ENCODE measurements around the gene TRIM22.

- TF ChIP-seq ESRRA (IDR thresholded peaks at IDR 0.05; ENCODE audit: borderline replicate concordance, low read depth) = no peak
- no peak for TF ChIP-seq ZC3H4 (CRISPR knock-in tag; IDR thresholded peaks at IDR 0.05; ENCODE audit: borderline replicate concordance)
- no peak for TF ChIP-seq REST (IDR thresholded peaks at IDR 0.05; ENCODE audit: borderline replicate concordance)
- TF ChIP-seq REST (CRISPR knock-in tag; IDR thresholded peaks at IDR 0.05; ENCODE audit: low read depth) = no peak
- TF ChIP-seq, protein P1, sequence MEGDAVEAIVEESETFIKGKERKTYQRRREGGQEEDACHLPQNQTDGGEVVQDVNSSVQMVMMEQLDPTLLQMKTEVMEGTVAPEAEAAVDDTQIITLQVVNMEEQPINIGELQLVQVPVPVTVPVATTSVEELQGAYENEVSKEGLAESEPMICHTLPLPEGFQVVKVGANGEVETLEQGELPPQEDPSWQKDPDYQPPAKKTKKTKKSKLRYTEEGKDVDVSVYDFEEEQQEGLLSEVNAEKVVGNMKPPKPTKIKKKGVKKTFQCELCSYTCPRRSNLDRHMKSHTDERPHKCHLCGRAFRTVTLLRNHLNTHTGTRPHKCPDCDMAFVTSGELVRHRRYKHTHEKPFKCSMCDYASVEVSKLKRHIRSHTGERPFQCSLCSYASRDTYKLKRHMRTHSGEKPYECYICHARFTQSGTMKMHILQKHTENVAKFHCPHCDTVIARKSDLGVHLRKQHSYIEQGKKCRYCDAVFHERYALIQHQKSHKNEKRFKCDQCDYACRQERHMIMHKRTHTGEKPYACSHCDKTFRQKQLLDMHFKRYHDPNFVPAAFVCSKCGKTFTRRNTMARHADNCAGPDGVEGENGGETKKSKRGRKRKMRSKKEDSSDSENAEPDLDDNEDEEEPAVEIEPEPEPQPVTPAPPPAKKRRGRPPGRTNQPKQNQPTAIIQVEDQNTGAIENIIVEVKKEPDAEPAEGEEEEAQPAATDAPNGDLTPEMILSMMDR (IDR thresholded peaks at IDR 0.05 in 2 of 3, conservative IDR thresholded peaks at IDR 0.05 in 1 of 3; ENCODE audit: insufficient read depth in 2 of 3, low read depth in 1 of 3, low read length in 3 of 3) = no peak
- TF ChIP-seq TEAD4 (IDR thresholded peaks at IDR 0.05; ENCODE audit: low read length) = no peak
- TF ChIP-seq TEAD4 (CRISPR knock-in tag; IDR thresholded peaks at IDR 0.05; ENCODE audit: borderline replicate concordance) = no peak
- no peak for TF ChIP-seq NR3C1 (CRISPR knock-in tag; IDR thresholded peaks at IDR 0.05)
- TF ChIP-seq BCLAF1 (IDR thresholded peaks at IDR 0.05; ENCODE audit: borderline replicate concordance in 1 of 2, control insufficient read depth in 1 of 2, low read depth in 2 of 2, low read length in 1 of 2) = no peak
- TF ChIP-seq EZH2 (IDR thresholded peaks at IDR 0.05; ENCODE audit: borderline replicate concordance, low read depth, low read length) = no peak
- TF ChIP-seq BACH1 (tag; IDR thresholded peaks at IDR 0.05) = no peak
- TF ChIP-seq, protein P2, sequence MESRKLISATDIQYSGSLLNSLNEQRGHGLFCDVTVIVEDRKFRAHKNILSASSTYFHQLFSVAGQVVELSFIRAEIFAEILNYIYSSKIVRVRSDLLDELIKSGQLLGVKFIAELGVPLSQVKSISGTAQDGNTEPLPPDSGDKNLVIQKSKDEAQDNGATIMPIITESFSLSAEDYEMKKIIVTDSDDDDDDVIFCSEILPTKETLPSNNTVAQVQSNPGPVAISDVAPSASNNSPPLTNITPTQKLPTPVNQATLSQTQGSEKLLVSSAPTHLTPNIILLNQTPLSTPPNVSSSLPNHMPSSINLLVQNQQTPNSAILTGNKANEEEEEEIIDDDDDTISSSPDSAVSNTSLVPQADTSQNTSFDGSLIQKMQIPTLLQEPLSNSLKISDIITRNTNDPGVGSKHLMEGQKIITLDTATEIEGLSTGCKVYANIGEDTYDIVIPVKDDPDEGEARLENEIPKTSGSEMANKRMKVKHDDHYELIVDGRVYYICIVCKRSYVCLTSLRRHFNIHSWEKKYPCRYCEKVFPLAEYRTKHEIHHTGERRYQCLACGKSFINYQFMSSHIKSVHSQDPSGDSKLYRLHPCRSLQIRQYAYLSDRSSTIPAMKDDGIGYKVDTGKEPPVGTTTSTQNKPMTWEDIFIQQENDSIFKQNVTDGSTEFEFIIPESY (CRISPR knock-in tag; IDR thresholded peaks at IDR 0.05) = no peak
- no peak for TF ChIP-seq ZNF695 (CRISPR knock-in tag; IDR thresholded peaks at IDR 0.05)
- TF ChIP-seq ZBTB1 (CRISPR knock-in tag; IDR thresholded peaks at IDR 0.05; ENCODE audit: borderline replicate concordance, low read depth) = no peak
- no peak for TF ChIP-seq NFIC (IDR thresholded peaks at IDR 0.05)
- TF ChIP-seq MXI1 (IDR thresholded peaks at IDR 0.05; ENCODE audit: low read depth, low read length) = no peak
Measured at GRCh38 chr11:5701055-5701577, 11.5 kb downstream of the TRIM22 start.

Data from K562 (cell line).